Upper lobe of right lung (tissue), 1 donor: Measurements from ENCODE around the gene SLC7A8. TPM values are rescaled to one million over a fixed set of nuclear protein-coding genes. Genes with fewer than 3 reads are reported as not detected.

Experiments used
- ATAC-seq: fragments of 200-7000 bp; cut with Tn5 transposase; one replicate; pipeline ENCODE4 v1.9.1; 2020; ENCODE audit warnings: mild to moderate bottlenecking, moderate library complexity
- DNase-seq: peaks from one replicate; pipeline ENCODE4 v3.0.0-alpha.2; 2020
- H3K27ac ChIP-seq: fragments of 200-600 bp; one replicate; pipeline ENCODE4 v1.8.0; 2022
- H3K27me3 ChIP-seq: fragments of 200-600 bp; one replicate; pipeline ENCODE4 v1.8.0; 2022; ENCODE audit warnings: mild to moderate bottlenecking
- H3K36me3 ChIP-seq: fragments of 200-600 bp; one replicate; pipeline ENCODE4 v1.8.0; 2022
- H3K4me1 ChIP-seq: fragments of 200-600 bp; one replicate; pipeline ENCODE4 v1.8.0; 2022
- H3K4me3 ChIP-seq: fragments of 200-600 bp; one replicate; pipeline ENCODE4 v1.8.0; 2022; ENCODE audit warnings: mild to moderate bottlenecking
- H3K9me3 ChIP-seq: fragments of 200-600 bp; one replicate; pipeline ENCODE4 v1.8.0; 2022
- intact Hi-C: fragments of 100-400 bp; cut with DNase I; formaldehyde crosslinking; loops from one replicate; pipeline ENCODE4 v1.11.0; 2022
- total RNA-seq: library from RNA; stranded (reverse); fragmentation: NEBNext Ultra II Directional; extraction: Animal tissue kit (Norgen Biotek cat#: 25700); gene quantifications from one replicate; pipeline ENCODE4 v1.2.1, GENCODE V29; 2021
- TF ChIP-seq, protein P1 (sequence below): fragments of 200-600 bp; IDR thresholded peaks from one replicate; pipeline ENCODE4 v1.8.0; 2022; ENCODE audit warnings: antibody characterized with exemption
- donor health status: DM: no; HTN: yes; CAD: no; lungs with severe emphysema.

SLC7A8 gene
- total RNA-seq, 1 donor from 2014 or later = 49.8 TPM

DNA sequence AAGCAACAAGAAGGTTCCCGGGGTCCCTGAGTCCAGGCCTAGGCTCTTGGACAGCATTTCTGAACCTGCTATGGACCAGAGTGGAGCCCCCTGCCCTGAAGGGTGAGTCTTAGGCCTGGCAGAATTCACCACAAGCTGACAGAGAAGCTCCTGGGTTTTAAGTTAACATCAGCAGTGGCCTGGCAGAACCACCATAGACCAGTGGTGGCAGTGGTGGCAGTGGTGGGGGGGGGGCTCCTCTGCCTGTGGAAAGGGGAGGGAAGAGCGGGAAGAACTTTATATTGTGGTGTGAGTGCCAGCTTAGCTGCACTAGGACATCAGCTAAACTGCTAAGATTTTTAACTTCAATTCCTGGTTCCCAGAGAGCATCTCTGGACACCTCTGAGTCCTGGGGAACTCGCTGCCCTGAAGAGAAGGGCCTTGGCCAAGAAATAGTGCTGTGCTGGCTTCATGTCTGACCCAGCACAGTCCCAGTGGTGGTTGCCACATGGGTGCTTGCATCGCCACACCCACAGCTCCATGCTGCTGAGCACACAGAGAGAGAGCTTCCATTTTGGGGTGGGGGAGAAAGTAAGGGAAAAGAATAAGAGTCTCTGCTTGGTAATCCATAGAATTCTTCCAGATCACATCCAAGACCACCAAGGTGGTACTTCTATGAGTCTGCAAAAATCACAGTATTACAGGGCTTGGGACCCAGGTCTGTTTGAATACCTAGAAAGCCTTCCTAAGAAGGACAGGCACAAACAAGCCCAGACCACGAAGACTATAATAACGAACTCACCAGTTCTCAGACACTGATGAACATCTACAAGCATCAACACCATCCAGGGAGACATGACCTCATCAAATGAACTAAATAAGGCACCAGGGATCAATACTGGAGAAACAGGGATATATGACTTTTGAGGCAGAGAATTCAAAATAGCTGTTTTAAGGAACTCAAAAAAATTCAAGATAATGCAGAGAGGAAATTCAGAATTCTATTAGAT is 33.9 kb upstream of the SLC7A8 start:
- intact Hi-C loops = no loop called here
- TF ChIP-seq, protein P1, sequence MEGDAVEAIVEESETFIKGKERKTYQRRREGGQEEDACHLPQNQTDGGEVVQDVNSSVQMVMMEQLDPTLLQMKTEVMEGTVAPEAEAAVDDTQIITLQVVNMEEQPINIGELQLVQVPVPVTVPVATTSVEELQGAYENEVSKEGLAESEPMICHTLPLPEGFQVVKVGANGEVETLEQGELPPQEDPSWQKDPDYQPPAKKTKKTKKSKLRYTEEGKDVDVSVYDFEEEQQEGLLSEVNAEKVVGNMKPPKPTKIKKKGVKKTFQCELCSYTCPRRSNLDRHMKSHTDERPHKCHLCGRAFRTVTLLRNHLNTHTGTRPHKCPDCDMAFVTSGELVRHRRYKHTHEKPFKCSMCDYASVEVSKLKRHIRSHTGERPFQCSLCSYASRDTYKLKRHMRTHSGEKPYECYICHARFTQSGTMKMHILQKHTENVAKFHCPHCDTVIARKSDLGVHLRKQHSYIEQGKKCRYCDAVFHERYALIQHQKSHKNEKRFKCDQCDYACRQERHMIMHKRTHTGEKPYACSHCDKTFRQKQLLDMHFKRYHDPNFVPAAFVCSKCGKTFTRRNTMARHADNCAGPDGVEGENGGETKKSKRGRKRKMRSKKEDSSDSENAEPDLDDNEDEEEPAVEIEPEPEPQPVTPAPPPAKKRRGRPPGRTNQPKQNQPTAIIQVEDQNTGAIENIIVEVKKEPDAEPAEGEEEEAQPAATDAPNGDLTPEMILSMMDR = no peak

DNA sequence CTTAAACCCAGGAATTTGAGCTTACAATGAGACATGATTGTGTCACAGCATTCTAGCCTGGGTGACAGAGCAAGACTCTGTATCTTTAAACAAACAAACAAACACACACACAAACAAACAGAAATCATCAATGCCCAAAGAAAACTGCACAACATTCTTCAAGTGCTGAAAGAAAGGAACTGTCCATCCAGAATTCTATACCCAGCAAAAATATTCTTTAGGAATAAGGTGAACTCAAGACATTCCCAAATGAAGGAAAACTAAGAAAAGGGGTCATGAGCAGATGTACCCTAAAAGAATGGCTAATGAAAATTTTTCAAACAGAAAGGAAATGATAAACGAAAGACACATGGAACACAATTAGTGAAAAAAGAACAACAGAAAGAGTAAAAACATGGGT is 32.0 kb upstream of the SLC7A8 start:
- intact Hi-C loops = no loop called here
- H3K36me3 ChIP-seq = no peaks in the 10 kb centered on the region
- no peaks in the 10 kb centered on the region for H3K4me1 ChIP-seq
- DNase-seq (no peak), ATAC-seq (no peak)
- H3K27me3 ChIP-seq = no peaks in the 10 kb centered on the region
- H3K4me3 ChIP-seq = no peak overlapping the region
- H3K27ac ChIP-seq = no peak overlapping the region
- TF ChIP-seq, protein P1 = no peak
- no peaks in the 10 kb centered on the region for H3K9me3 ChIP-seq

More for the DNA sequence above, 33.9 kb upstream of the SLC7A8 start:
- H3K4me1 ChIP-seq = no peaks in the 10 kb centered on the region
- H3K36me3 ChIP-seq = no peaks in the 10 kb centered on the region
- DNase-seq (no peak), ATAC-seq (no peak)
- no peak overlapping the region for H3K27ac ChIP-seq
- peaks cover 5% of the 10 kb centered on the region for H3K27me3 ChIP-seq
- H3K4me3 ChIP-seq = no peak overlapping the region
- H3K9me3 ChIP-seq = no peaks in the 10 kb centered on the region

DNA sequence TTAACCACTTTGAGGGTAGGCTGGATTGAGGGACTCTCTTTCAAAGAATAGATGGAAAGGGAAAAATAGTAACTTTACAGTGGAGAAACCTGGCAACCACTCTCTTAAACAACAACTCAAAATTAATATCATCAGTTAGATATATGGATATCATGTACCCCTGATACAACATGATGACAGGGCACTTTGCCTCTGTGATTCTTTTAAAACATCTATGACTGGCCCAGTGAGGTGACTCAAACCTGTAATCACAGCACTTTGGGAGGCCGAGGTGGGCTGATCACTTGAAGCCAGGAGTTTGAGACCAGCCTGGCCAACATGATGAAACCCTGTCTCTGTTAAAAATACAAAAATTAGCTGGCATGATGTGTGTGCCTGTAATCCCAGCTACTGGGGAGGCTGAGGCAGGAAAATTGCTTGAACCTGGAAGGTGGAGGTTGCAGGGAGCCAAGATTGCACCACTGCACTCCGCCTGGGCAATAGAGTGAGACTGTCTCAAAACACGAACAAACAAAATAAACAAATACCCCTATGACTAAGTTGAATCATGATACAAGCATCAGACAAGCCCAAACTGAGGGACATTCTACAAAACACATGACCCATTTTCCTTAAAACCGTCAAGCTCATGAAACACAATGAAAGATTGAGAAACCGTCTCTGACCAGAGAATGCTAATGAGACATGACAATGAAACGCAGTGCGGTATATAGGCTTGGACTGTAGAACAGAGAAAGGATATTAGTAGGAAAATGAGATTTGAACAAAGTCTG is 26.4 kb upstream of the SLC7A8 start:
- intact Hi-C loops = no loop called here
- Histone ChIP-seq H3K4me1 (no peaks in the 10 kb centered on the region), H3K36me3 (no peaks in the 10 kb centered on the region), H3K4me3 (no peak overlapping the region), H3K9me3 (no peaks in the 10 kb centered on the region), H3K27me3 (no peaks in the 10 kb centered on the region), H3K27ac (no peak overlapping the region)
- DNase-seq (no peak), ATAC-seq (no peak)
- TF ChIP-seq, protein P1 = no peak

DNA sequence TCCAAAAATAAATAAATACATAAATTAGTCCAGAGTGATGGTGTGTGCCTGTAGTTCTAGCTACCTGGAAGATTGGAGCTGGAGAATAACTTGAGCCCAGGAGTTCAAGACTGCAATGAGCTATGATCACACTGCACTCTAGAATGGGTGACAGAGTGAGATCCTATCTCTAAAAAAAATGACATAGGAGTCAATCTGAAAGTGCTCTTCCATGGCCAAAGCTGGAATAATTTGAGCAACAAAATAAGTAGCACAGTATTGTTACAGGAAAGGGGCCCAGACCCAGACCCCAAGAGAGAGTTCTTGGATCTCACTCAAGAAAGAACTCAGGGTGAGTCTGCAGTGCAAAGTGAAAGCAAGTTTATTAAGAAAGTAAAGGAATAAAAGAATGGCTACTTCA is 24.9 kb upstream of the SLC7A8 start:
- H3K4me1 ChIP-seq = no peaks in the 10 kb centered on the region
- H3K4me3 ChIP-seq = no peak overlapping the region
- H3K36me3 ChIP-seq = no peaks in the 10 kb centered on the region
- no peaks in the 10 kb centered on the region for H3K9me3 ChIP-seq
- no peak overlapping the region for H3K27ac ChIP-seq
- no peaks in the 10 kb centered on the region for H3K27me3 ChIP-seq
- ATAC-seq (no peak), DNase-seq (no peak)
- intact Hi-C loops = no loop called here
- TF ChIP-seq, protein P1 = no peak

DNA sequence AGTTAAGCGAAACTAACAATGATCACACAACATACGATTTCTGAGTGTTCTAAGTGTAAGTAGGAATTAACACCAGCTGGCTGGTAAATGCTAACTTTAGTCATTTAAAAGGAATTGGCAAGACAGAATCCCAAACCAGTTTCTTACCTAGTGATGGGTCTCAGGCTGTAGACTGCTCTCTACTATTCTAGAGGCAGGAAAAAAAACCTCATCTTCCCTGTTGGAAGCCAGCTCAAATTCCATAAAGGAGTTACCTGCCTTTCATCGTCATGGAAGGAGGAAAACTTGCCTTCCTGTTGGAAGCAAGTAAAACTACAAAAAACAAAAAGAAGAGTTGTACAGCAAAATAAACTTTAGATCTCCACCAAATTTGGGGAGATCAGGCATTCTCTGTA is 23.7 kb upstream of the SLC7A8 start:
- H3K36me3 ChIP-seq = no peaks in the 10 kb centered on the region
- no peak for DNase-seq

More for the DNA sequence above, 23.7 kb upstream of the SLC7A8 start:
- intact Hi-C loops = no loop called here
- H3K27ac ChIP-seq = no peak overlapping the region
- no peaks in the 10 kb centered on the region for H3K4me1 ChIP-seq
- TF ChIP-seq, protein P1 = no peak
- H3K9me3 ChIP-seq = no peaks in the 10 kb centered on the region
- no peak overlapping the region for H3K4me3 ChIP-seq
- no peak for ATAC-seq
- H3K27me3 ChIP-seq = no peaks in the 10 kb centered on the region
